CD4-positive, alpha-beta T cell treated with Interleukin-15 for 4 hours (primary cell): ENCODE measurements around the gene B4GALNT4.
"Not testable (repeated sequence)": the region's sequence is repeated elsewhere in the genome, so short reads cannot be mapped to it uniquely, and the experiment has no call there.

Experiments used
- DNase-seq: peaks from one replicate; pipeline ENCODE4 v3.0.0-alpha.2; 2020; ENCODE audit warnings: low spot score

The B4GALNT4 gene

GRCh38 chr11:358129-358800 is 11.0 kb upstream of the B4GALNT4 start:
- DNase-seq, result no peak

GRCh38 chr11:359181-359714 is 10.1 kb upstream of the B4GALNT4 start:
- peak; percentile 54 for DNase-seq

- DNase-seq, result no peak
These were observed 8.7 kb upstream of the B4GALNT4 start for GRCh38 chr11:360326-361280.

- DNase-seq, result no peak
These were observed 6.5 kb upstream of the B4GALNT4 start for GRCh38 chr11:362642-363442.

- DNase-seq, result not testable (repeated sequence)
These were observed 5.9 kb upstream of the B4GALNT4 start for GRCh38 chr11:363443-363805.

GRCh38 chr11:363948-364761 is 5.1 kb upstream of the B4GALNT4 start:
- peak; percentile 85 for DNase-seq

GRCh38 chr11:364991-365725 is 4.1 kb upstream of the B4GALNT4 start:
- no peak for DNase-seq

- DNase-seq, result no peak
These were observed 3.5 kb upstream of the B4GALNT4 start for GRCh38 chr11:365831-366230.

- no peak for DNase-seq
These were observed 1.3 kb upstream of the B4GALNT4 start for GRCh38 chr11:367956-368413.

- no peak for DNase-seq
These were observed 624 bp upstream of the B4GALNT4 start for GRCh38 chr11:368414-369335.

- DNase-seq, result no peak
These were observed 1.0 kb downstream of the B4GALNT4 start for GRCh38 chr11:370070-370941.

- DNase-seq, result no peak
These were observed 1.8 kb downstream of the B4GALNT4 start for GRCh38 chr11:371051-371450.

GRCh38 chr11:371716-372590 is 2.7 kb downstream of the B4GALNT4 start:
- DNase-seq, result no peak

- no peak for DNase-seq
These were observed 3.8 kb downstream of the B4GALNT4 start for GRCh38 chr11:372809-373715.

GRCh38 chr11:373716-374551 is 4.6 kb downstream of the B4GALNT4 start:
- DNase-seq, result no peak
